C4-2B (cell line): ENCODE measurements around the gene MFAP2.
"Not testable (repeated sequence)": the region's sequence is repeated elsewhere in the genome, so short reads cannot be mapped to it uniquely, and the experiment has no call there.

Experiments used
- ZFX ChIP-seq: fragments of 450-650 bp; IDR thresholded peaks from 2 replicates; pipeline ENCODE4 v1.6.1; 2017
- TF ChIP-seq, protein P1 (sequence below): fragments of 450-650 bp; conservative IDR thresholded peaks from 2 replicates; pipeline ENCODE4 v1.5.1; 2017; ENCODE audit warnings: mild to moderate bottlenecking

DNA sequence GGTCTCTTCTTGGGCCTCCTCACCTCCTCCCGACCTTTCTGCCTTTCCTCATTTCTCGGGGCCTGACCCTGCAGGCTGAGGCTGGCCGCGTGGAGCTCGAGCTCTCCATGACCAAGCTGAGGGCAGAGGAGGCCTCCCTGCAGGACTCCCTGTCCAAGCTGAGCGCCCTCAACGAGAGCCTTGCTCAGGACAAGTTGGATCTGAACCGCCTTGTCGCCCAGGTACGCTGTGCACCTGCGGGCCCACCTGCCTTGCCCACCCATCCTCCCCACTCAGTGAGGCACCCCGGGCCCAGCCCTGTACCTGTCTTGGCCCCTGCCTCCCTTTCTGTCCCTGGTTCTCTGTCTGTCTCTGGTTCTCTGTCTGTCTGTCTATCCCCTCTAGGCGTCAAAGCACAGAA lies 34.2 kb downstream of the MFAP2 start:
- TF ChIP-seq, protein P1, sequence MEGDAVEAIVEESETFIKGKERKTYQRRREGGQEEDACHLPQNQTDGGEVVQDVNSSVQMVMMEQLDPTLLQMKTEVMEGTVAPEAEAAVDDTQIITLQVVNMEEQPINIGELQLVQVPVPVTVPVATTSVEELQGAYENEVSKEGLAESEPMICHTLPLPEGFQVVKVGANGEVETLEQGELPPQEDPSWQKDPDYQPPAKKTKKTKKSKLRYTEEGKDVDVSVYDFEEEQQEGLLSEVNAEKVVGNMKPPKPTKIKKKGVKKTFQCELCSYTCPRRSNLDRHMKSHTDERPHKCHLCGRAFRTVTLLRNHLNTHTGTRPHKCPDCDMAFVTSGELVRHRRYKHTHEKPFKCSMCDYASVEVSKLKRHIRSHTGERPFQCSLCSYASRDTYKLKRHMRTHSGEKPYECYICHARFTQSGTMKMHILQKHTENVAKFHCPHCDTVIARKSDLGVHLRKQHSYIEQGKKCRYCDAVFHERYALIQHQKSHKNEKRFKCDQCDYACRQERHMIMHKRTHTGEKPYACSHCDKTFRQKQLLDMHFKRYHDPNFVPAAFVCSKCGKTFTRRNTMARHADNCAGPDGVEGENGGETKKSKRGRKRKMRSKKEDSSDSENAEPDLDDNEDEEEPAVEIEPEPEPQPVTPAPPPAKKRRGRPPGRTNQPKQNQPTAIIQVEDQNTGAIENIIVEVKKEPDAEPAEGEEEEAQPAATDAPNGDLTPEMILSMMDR = not testable (repeated sequence)
- TF ChIP-seq ZFX = not testable (repeated sequence)
